Gastroesophageal sphincter (tissue), 4 donors: Measurements from ENCODE around the gene CERT1. TPM values are rescaled to one million over a fixed set of nuclear protein-coding genes. Genes with fewer than 3 reads are reported as not detected.
"Not testable (repeated sequence)": the region's sequence is repeated elsewhere in the genome, so short reads cannot be mapped to it uniquely, and the experiment has no call there.

Source experiments
- ATAC-seq: fragments of 150-250 bp; one replicate; pipeline ENCODE4 v1.9.1; 2016; ENCODE audit warnings: mild to moderate bottlenecking, moderate library complexity
- H3K27ac ChIP-seq, 4 donors: fragments of 200-600 bp; sonication (generic) in 3 of 4; 1 replicate in 3 of 4; 2 replicates in 1 of 4; pipeline ENCODE4 v1.5.1; 2016 to 2019
- H3K27me3 ChIP-seq: fragments of 200-600 bp; sonication (generic); one replicate; pipeline ENCODE4 v1.5.1; 2019
- H3K36me3 ChIP-seq, 2 donors: fragments of 200-600 bp; sonication (generic); one replicate each; pipeline ENCODE4 v1.5.1; 2019; ENCODE audit warnings: control low read depth in 1 of 2
- H3K4me1 ChIP-seq, 3 donors: fragments of 200-600 bp; sonication (generic); 1 replicate in 2 of 3; 2 replicates in 1 of 3; pipeline ENCODE4 v1.5.1; 2016 to 2019; ENCODE audit warnings: control low read depth in 2 of 3
- H3K4me3 ChIP-seq, 2 donors: fragments of 200-600 bp; sonication (generic); one replicate each; pipeline ENCODE4 v1.5.1; 2019; ENCODE audit warnings: mild to moderate bottlenecking in 1 of 2, moderate library complexity in 1 of 2
- H3K9me3 ChIP-seq, 3 donors: fragments of 200-600 bp; sonication (generic); one replicate each; pipeline ENCODE4 v1.5.1; 2017 to 2019; ENCODE audit warnings: control low read depth in 2 of 3
- CTCF ChIP-seq, 4 experiments: fragments of 200-600 bp in 2 of 4; fragments of 450-650 bp in 2 of 4; sonication (generic) in 1 of 4; IDR thresholded peaks; one replicate each; pipeline ENCODE4 v1.5.1; 2017 to 2019; ENCODE audit warnings: antibody characterized with exemption in 4 of 4, mild to moderate bottlenecking in 2 of 4, moderate library complexity in 2 of 4
- EP300 ChIP-seq: sonication (generic); formaldehyde crosslinking; IDR thresholded peaks from one replicate; pipeline ENCODE4 v1.6.1; 2017; ENCODE audit warnings: antibody characterized with exemption, mild to moderate bottlenecking
- POLR2A ChIP-seq, 2 donors: fragments of 450-650 bp; IDR thresholded peaks; one replicate each; pipeline ENCODE4 v1.6.1; 2017; ENCODE audit warnings: antibody characterized with exemption in 2 of 2, mild to moderate bottlenecking in 2 of 2, moderate library complexity in 1 of 2
- POLR2AphosphoS5 ChIP-seq: sonication (generic); formaldehyde crosslinking; IDR thresholded peaks from one replicate; pipeline ENCODE4 v1.6.1; 2017; ENCODE audit warnings: antibody characterized with exemption
- WGBS, 2 donors: methylation state at CpG; one replicate each; pipeline ENCODE4 v1.1.5; 2018; ENCODE audit warnings: low coverage in 1 of 2; 5-methylcytosine and 5-hydroxymethylcytosine counted together
- total RNA-seq, 4 donors: library from RNA; depleted of rRNA; stranded (reverse); fragments of >200 nt; gene quantifications; one replicate each; pipeline ENCODE4 v1.1.0, GENCODE V29; 2016

Gene CERT1, protein sequence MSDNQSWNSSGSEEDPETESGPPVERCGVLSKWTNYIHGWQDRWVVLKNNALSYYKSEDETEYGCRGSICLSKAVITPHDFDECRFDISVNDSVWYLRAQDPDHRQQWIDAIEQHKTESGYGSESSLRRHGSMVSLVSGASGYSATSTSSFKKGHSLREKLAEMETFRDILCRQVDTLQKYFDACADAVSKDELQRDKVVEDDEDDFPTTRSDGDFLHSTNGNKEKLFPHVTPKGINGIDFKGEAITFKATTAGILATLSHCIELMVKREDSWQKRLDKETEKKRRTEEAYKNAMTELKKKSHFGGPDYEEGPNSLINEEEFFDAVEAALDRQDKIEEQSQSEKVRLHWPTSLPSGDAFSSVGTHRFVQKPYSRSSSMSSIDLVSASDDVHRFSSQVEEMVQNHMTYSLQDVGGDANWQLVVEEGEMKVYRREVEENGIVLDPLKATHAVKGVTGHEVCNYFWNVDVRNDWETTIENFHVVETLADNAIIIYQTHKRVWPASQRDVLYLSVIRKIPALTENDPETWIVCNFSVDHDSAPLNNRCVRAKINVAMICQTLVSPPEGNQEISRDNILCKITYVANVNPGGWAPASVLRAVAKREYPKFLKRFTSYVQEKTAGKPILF
- 10 to 100 TPM; 23.4 to 46.5 (median 36.6) TPM for total RNA-seq

DNA sequence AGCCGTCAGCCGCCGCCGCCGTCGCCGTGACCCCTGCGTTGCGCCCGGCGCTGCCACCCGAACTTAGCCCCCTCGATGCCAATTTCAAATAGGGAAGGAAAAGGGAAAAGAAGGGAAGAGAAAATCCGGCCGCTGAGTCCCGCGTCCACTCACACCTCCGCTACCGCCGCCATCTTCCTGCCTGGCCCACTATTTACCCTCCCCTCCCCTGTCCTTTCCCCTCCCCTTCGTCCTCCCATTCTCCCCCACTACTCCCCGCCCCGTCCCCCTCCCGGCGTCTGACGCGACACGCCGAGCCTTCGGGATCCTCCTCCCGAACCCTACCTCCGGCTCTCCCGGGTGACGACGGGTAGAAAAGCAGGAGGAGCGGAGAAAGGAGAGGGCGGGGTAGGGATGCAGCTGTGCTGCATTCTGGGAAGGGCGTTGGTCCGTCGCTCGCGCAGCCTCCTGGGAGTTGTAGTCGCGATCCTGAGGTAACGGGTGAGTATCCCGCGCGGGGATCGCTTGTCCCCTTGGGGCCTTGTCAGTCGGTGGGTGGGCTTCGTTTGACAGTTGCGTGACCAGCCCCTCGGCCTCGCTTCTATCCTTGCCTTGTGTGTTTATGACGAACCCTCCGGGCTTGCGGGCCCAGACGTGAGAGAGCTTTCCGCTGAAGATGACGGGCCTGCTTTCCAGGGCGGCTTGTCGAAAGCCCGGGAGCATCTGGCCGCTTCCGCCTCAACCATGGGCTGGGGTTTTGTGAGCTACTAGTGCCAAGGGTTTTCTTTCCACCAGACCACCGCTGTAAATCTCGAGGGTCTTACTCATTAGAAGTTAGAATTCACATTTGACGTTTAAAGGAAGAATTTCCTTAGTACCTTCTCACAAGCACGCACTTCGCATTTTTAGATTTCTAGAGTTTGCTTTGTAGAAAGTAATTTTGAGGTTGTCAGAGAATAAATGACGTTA is at the start of gene CERT1, which contains the start of gene POLK:
CERT1 (minus strand) TSS at position 195 of the 948 bp plus-strand sequence. CDS start 422 bp downstream, outside the sequence.
POLK (plus strand) TSS at position 457 of the 948 bp plus-strand sequence.
- Histone ChIP-seq H3K27ac (peak within 1 kb of the TSS; percentile 37 to 97 (median 92)), H3K36me3 (no peaks in the 10 kb centered on the region), H3K9me3 (no peaks in the 10 kb centered on the region), H3K4me1 (peaks cover 10 to 54% (median 16%) of the 10 kb centered on the region in 3 donors), H3K4me3 (peak within 1 kb of the TSS; percentile 61 to 85), H3K27me3 (no peaks in the 10 kb centered on the region)
- WGBS, 2 donors: 0 to 2% methylated on average over 17 to 31 of the region's 71 CpGs
- TF ChIP-seq EP300 (no peak), POLR2A (IDR thresholded peaks at IDR 0.05) (peak in 1 of 2 donors; percentile 60), POLR2AphosphoS5 (peak; percentile 84)
- ATAC-seq: peak; percentile 99

GRCh38 chr5:75560655-75561054 is 49.2 kb upstream of the CERT1 start:
- 100% methylated on average over 1 of the region's 1 CpG for WGBS, 2 donors
- not testable (repeated sequence) for ATAC-seq

DNA sequence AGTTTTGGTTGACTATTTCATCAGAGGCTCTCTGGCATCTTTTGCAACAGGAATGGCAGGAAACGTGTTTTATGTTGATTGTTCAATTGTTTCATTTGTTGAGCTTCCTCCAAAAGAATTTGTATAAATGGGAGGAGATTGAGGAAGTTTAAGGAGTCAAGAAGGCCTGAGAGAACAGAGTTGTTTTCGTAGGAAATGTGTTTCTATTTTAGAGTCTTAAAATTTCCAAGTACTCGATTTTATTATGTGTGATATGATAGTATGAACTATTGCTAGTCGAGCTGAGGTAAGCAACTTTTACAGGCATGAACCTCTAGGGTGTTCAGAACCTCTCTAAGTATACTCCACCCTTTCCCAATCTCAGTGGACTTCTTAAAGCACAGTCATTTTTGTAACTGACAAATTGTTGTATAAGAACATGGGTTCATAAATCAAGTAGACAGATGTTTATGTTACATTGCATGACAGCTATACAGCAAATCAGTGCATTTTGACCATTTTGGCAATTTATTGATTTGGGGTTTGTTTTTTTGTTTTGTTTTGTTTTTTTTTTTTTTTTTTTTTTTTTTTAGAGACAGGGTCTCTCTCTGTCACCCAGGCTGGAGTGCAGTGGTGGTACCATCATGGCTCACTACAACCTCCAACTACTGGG is 47.7 kb upstream of the CERT1 start:
- Histone ChIP-seq H3K36me3 (peaks cover 0 to 34% of the 10 kb centered on the region in 2 donors), H3K4me1 (no peaks in the 10 kb centered on the region), H3K27me3 (no peaks in the 10 kb centered on the region), H3K4me3 (no peak overlapping the region), H3K9me3 (peaks cover 0 to 11% (median 0%) of the 10 kb centered on the region in 3 donors), H3K27ac (no peak overlapping the region)
- 58 to 64% methylated on average over 4 of the region's 4 CpGs for WGBS, 2 donors
- no peak for TF ChIP-seq POLR2AphosphoS5
- no peak for TF ChIP-seq EP300
- no peak for TF ChIP-seq CTCF (IDR thresholded peaks at IDR 0.05)
- TF ChIP-seq POLR2A (IDR thresholded peaks at IDR 0.05): no peak
- no peak for ATAC-seq

More at GRCh38 chr5:75560655-75561054, 49.2 kb upstream of the CERT1 start:
- H3K27me3 ChIP-seq, H3K4me1 ChIP-seq, H3K27ac ChIP-seq, H3K4me3 ChIP-seq: not testable (repeated sequence)
- Histone ChIP-seq H3K36me3 (peaks cover 0 to 26% of the 10 kb centered on the region in 2 donors), H3K9me3 (peaks cover 0 to 15% (median 0%) of the 10 kb centered on the region in 3 donors)

- no peak for TF ChIP-seq CTCF (IDR thresholded peaks at IDR 0.05)
- no peak for TF ChIP-seq EP300
- TF ChIP-seq POLR2A (IDR thresholded peaks at IDR 0.05): no peak
- TF ChIP-seq POLR2AphosphoS5: no peak
- Histone ChIP-seq H3K4me3 (no peak overlapping the region), H3K27me3 (no peaks in the 10 kb centered on the region), H3K9me3 (peaks cover 0 to 3% (median 0%) of the 10 kb centered on the region in 3 donors), H3K4me1 (no peaks in the 10 kb centered on the region), H3K27ac (no peak overlapping the region), H3K36me3 (peaks cover 0 to 43% of the 10 kb centered on the region in 2 donors)
- WGBS, 2 donors: 88 to 100% methylated on average over 1 of the region's 1 CpG
- no peak for ATAC-seq
These were observed 46.8 kb upstream of the CERT1 start for GRCh38 chr5:75558221-75558620.

DNA sequence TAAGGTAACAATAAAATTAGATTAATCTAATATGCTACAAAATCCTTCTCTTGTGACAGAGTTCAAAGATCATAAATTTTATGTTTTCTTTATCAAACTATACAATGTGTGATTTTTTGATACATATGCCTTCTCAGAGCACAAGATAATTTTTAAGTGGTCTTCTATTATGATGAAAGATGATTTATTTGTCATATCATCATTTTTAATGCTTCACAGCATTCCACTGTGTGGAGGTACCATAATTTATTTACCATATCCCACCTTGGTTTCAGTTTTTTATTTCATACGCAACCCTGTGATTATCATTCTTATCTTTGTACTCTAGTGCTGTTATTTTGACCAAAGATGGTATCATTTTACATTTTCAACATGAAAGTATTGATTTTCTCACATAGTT is 41.9 kb upstream of the CERT1 start:
- TF ChIP-seq EP300 (no peak), POLR2AphosphoS5 (no peak), POLR2A (IDR thresholded peaks at IDR 0.05) (no peak), CTCF (IDR thresholded peaks at IDR 0.05) (no peak)
- Histone ChIP-seq H3K4me3 (no peak overlapping the region), H3K27me3 (no peaks in the 10 kb centered on the region), H3K9me3 (no peaks in the 10 kb centered on the region), H3K36me3 (peaks cover 0 to 54% of the 10 kb centered on the region in 2 donors), H3K4me1 (no peaks in the 10 kb centered on the region), H3K27ac (no peak overlapping the region)
- no peak for ATAC-seq
- 81 to 89% methylated on average over 1 of the region's 1 CpG for WGBS, 2 donors
